M059J (cell line): ENCODE measurements around the gene SLC2A3. TPM values are rescaled to one million over a fixed set of nuclear protein-coding genes. Genes with fewer than 3 reads are reported as not detected.
"Not testable (repeated sequence)": the region's sequence is repeated elsewhere in the genome, so short reads cannot be mapped to it uniquely, and the experiment has no call there.

Experiments used
- DNase-seq: peaks from one replicate; pipeline ENCODE4 v3.0.0-alpha.2; 2012; ENCODE audit warnings: low read depth
- total RNA-seq: library from RNA; depleted of rRNA; stranded (reverse); fragments of >200 nt; shearing (Covaris generic); gene quantifications from 2 replicates; pipeline ENCODE4 v1.2.3, GENCODE V29; 2014

Gene SLC2A3
- total RNA-seq, 1 experiment from 2014 or later, result 13.0 TPM

DNA sequence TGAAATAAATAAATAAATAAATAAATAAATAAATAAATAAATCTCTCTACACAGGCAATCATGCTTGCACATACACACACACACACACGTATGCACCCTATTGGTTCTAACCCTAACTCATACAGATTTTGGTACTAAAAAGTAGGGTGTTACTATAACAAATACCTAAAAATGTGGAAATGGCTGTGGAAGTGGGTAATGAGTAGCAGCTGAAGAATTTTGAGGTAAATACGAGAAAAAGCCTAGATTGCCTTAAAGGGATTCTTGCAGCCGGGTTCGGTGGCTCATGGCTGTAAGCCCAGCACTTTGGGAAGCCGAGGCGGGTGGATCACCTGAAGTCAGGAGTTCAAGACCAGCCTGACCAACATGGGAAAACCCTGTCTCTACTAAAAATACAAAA, 15.7 kb upstream of the SLC2A3 start:
- peak; percentile 40 for DNase-seq

DNA sequence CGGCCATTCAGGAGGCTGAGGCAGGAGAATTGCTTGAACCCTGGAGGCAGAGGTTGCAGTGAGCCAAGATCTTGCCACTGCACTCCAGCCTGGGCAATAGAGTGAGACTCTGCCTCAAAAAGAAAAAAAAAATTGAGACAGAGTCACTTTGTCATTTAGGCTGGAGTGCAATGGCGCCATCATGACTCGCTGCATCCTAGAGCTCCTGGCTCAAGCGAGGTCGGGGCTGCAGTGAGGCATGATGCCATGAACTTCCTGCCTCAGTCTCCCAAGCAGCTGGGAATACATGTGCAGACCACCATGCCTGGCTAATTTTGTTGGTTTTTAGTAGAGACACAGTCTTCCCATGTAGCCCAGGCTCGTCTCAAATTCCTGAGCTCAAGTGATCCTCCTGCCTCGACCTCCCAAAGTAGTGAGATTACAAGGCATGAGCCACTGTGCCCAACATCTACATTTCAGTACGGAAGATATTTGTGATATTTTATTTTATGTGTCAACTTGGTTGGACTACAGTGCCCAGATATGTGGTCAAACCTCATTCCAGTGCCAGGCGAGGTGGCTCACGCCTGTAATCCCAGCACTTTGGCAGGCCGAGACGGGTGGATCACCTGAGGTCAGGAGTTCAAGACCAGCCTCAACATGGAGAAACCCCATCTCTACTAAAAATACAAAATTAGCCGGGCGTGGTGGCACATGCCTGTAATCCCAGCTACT, 14.4 kb upstream of the SLC2A3 start:
- DNase-seq, result not testable (repeated sequence)

DNA sequence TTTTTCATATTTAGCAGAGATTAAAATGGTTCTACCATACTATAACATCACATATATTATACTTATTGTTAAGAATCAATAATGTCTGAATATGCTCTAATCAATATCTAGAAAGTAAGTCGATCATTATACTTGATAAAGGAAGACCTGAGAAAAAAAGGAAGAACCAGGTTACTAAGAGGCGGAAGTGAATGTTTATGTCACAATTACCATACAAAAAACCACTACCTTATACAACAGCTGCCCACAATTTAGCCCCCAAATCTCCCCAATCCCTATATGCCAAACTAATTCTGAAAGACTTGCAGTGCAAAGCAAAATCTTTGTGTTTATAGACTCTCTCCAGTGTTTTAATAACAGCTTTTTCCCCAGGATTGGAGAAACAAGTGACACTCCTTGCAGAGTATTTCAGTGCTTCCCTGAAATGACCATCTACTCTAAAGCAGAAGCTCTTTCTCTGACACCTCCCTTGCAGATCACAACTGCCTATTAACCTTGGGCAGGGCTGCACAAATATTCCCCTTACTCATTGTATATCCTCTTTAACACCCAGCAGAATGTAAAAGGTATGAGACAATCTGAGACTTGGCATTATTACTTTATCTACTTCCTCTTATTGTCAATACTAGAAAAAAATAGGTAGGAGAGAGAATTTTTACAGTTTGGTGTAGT, 12.7 kb upstream of the SLC2A3 start:
- DNase-seq, result no peak

DNA sequence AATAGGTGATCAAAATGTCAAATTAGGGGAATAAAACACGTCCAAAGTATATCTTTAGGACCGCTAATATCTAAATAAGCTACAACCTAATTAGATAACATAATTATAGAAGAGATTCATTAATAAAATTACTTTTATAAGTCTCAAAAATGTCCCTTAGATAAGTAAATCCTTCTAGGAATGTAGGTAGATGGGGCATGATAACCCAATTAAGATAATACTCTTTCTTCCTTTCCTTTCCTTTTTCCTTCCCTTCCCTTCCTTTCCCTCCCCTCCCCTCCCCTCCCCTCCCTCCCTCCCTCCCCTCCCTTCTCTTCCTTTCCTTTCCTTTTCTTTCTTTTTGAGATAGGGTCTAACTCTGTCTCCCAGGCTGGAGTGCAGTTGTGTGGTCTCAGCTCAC, 11.0 kb upstream of the SLC2A3 start:
- no peak for DNase-seq

DNA sequence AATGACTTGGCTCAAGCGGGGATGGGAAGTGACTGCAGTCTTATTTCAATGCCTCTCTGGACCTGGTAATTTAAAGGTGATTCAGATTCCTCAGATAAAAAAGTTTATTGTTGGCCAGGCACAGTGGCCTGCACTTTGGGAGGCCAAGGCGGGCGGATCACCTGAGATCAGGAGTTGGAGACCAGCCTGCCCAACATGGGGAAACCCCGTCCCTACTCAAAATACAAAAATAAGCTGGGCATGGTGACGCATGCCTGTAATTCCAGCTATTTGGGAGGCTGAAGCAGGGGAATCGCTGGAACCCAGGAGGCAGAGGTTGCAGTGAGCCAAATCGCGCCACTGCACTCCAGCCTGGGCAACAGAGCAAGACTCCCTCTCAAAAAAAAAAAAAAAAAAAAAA, 8.8 kb upstream of the SLC2A3 start:
- DNase-seq, result not testable (repeated sequence)

DNA sequence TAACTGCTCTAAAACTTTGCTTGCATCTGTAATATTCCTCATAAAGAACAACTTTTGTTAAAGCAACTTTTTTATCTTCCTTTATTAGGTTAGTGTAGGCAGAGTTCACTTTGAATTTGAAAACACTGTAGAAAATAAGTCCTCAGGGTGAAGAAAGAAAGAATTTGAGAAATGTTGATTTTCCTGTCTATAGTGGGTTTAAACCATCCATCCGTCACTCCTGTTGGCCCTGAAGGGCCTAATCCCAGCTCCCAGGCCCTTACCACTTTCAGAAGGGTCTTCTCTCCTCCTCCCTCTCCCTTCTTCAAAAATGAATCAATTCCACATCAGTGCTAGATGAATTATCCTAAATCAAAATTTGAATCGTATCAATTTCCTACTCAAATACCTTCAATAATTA, 4.9 kb upstream of the SLC2A3 start:
- DNase-seq, result no peak

DNA sequence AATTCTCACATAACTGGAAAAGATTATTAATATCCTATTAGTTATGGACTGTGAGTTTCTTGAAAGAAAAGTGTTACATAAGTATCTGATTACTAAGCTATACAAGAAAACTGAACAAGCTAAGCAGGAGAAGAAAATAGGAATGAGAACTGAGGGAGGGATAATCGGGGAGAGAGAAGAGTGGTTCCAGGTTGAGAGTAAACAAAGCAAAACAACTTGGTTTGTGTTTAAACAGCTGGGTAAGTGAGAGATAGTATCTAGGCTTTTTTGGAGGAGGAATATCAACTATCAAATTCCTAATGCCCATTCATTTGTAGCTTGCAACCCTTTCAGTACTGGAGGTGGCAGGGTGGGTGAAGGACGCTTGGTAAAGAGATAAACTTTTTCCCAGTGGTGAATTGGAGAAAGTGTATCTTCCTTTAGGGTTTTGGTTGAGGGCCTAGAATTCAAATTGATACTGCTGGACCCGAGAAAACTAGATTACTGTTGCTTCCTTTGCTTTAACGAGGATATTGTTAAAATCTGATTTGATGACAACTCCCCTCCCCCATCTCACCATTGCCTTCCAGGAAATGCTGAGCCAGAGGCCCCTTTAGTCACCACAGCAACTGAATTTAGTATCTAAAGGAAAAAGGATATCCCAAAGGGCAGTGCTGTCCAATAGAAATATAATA, 2.0 kb upstream of the SLC2A3 start:
- DNase-seq, result peak; percentile 33

DNA sequence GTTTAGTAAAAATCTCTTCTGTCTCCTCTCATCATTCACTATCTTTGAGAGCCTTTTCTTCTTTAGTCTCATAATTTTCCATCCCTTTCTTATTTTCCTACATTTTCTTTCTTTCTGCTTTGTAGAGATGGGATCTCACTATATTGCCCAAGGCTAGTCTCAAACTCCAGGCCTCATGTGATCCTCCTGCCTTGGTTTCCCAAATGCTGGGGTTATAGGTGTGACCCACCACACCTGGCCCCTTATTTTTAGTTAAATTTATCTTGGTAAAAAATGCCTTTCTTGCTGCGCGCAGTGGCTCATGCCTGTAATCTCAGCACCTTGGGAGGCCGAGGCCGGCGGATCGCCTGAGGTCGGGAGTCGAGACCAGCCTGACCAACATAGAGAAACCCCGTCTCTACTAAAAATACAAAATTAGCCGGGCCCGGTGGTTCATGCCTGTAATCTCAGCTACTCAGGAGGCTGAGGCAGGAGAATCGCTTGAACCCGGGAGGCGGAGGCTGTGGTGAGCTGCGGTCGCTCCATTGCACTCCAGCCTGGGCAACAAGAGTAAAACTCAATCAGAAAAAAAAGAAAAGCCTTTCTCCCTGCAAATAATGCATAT, 996 bp downstream of the SLC2A3 start:
- no peak for DNase-seq

DNA sequence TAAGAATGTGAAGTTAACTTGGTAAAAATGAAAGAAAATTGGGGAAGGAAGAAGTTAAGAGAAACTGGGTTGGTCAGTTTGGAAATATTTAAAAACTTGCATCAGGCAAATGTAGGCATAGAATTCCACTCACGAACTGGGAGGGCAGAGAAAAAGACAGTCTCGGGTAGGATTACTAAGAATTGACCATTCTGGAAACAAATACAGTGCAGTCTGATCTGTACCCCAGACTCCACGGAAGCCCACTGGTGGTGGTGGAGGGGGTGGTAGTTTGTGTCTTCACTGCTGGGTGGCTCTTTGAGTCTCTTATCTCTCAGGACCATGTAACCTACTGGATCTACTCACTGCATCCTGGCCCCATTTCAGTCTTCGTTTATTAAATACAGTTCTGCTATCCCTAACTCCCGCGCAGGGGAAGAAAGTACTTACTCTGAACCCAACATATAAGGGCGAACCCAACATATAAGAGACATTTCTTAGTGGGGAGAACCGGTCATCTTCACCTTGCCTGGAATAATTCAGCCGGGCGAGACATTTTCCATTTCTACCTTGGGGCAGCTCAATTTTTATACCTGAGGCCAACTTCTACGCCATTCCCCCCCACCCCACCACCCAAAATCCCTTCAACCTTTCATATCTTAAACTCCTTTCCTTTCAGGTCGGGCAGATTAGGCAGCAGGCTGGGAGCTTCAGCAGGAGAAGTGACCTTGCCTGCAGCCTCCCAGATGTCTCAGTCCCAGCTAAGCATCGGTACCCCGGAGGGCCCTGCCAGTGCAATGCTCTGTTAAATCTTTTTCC, 1.7 kb downstream of the SLC2A3 start:
- DNase-seq, result no peak

DNA sequence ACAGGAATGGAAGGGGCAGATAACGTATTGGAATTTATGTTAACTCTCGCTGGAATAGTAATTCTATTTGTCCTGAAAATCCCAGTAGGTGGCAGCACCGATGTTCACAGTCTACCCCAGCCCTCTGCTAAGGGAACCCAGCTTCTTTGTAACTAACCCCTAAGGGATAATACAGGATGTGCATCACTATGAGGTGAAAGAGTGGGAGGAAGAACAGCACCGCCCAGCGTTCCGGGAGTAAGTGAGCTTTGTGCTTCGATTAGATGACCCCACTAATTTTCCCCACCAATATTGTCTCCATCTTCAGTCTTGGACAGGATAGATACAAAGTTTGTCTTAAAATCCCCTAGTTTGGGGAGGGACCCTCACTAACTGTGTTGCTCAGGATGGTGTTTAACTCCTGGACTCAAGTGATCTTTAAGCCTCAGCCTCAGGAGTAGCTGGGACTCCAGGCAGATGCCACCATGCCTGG, 2.7 kb downstream of the SLC2A3 start:
- peak; percentile 90 for DNase-seq

DNA sequence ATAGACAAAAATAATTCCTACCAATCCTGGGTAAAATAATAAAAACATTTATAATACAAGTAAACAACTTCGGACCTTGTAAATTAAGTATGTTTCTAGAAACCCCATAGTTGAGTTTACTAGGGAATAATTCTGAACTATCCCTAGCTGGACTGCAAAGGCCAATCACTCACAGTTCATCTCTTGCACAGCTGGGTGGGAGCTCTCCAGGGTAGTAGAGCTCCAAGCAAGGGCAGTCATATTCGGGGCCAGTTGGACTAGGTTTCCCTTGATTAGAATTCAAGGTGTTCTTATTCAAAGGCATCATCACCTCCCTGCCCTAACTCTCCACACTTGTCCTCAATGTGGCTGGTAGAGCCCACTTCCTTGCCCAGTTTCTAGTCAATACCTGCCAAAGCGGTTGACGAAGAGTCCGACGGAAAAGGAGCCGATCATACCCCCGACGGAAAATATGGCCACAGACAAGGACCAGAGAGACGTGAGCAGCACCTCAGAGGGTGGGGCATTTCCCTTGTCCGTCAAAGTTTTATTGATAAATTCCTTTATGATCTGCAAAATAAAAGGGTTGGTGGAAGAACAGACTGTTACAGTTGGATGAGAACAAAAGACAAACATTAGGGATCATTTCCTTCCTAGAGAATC, 3.3 kb downstream of the SLC2A3 start:
- not testable (repeated sequence) for DNase-seq

DNA sequence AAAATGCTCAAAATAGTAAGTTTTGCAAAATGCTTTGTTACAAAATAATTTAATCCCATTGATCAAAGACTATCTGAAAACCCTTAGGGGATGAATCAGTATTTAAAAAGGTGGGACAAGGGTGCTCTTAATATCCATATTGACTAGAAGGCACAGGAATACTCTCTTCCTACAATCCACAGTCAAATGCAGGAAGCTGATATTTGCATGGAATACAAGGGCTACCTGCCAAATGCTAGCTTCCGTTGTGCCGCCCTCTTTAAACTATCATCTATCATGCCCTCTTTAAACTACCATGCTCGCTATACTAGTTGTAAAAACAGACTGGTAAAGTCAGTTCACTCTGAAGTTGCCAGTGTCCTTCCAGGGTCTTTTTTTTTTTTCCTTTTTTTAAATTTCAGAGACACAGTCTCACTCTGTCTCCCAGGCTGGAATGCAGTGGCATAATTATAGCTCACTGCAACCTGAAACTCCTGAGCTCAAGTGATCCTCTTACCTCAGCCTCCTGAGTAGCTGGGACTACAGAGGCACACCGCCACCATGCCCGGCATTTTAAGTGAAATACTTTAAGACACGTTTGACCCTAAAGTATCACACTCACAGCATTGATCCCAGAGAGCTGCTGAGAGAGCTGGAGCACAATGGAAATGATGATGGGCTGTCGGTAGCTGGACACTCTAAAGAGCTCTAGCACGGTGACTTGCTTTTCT, 6.7 kb downstream of the SLC2A3 start:
- no peak for DNase-seq

DNA sequence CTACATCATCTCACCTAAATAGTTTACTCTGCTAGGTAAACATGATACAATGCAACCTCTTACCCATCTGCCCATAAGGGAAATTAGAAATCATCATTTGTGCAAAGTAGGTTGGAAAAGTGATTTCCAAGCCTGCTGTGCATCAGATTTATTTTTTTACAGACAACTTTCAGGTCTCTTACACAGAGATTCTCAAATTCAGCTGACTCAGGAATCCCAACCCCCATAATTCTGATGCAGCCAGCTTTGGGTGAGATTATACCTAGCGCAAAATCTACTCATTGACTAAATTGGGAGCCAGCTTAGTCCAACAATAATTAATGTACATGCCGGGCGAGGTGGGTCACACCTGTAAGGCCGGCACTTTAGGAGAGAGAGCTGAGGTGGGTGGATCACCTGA, 8.5 kb downstream of the SLC2A3 start:
- no peak for DNase-seq

DNA sequence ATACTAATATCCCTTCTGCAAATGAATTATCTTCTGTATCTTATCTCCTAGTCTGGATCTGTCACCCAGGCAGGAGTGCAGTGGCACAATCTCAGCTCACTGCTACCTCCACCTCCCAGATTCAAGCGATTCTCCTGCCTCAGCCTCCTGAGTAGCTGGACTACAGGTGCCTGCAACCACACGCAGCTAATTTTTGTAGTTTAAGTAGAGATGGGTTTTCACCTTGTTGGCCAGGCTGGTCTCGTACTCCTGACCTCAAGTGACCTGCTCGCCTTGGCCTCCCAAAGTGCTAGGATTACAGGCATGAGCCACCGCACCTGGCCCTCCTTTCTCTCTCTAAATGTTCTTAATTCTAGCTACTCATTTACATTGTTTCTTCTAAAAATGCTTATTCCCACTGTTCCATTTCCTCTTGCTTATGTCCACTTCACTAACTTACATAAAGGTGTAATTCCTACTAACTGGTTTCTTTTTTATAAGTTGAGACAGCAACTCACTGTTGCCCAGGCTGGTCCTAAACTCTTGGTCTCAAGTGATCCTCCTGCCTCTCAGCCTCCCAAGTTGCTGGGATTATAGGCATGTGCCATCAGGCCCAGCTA, 9.8 kb downstream of the SLC2A3 start:
- not testable (repeated sequence) for DNase-seq

DNA sequence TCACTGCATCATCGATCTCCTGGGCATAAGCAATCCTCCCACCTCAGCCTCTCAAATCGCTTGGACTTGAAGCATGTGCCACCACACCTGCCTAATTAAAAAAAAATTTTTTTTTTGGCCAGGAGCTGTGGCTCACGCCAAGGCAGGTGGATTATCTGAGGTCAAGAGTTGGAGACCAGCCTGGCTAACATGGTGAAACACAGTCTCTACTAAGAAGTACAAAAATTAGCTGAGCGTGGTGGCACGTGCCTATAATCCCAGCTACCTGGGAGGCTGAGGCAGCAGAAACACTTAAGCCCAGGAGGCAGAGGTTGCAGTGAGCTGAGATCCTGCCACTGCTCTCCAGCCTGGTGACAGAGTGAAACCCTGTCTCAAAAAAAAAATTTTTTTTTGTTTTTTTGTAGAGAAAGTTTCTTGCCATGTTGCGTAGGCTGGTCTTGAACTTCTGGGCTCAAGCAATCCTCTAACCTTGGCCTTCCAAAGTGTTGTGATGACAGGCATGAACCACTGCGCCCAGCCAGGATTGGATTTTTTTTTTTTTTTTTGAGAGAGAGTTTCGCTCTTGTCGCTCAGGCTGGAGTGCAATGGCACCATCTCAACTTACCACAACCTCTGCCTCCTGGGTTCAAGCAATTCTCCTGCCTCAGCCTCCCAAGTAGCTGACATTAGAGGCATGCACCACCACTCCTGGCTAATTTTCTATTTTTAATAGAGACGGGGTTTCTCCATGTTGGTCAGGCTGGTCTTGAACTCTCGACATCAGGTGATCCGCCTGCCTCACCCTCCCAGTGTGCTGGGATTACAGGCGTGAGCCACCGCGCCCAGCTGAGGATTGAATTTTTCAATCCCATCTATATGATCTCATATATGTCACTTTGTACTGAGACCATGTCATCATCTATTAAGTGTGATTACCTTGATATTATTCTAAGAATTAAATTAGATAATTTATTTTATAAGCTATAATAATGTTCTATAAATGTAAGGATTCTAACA, 12.4 kb downstream of the SLC2A3 start:
- DNase-seq, result no peak

DNA sequence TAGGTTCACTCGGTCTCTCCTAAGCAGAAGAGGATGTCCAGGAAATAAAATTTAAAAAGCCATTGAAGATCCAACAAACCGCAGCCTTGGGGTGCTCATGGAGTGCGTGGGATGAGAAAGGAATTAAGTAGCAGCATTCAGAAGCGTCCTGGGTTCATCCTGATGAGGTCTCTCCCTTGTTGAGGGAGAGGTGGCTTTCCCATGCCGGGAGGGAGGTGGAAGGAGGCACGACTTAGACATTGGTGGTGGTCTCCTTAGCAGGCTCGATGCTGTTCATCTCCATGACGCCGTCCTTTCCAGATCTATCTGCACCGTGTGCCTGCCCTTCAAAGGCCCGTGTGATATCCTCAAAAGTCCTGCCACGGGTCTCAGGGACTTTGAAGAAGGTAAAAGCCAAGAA, 14.8 kb downstream of the SLC2A3 start:
- not testable (repeated sequence) for DNase-seq

DNA sequence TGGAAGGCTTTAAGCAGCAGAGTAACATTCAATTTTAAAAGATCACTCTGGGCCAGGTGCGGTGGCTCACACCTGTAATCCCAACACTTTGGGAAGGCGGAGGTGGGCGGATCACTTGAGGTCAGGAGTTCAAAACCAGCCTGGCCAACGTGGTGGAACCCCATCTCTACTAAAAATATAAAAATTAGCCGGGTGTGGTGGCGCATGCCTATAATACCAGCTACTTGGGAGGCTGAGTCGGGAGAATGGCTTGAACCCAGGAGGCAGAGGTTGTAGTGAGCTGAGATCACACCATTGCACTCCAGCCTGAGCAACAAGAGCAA, 17.8 kb downstream of the SLC2A3 start:
- not testable (repeated sequence) for DNase-seq

DNA sequence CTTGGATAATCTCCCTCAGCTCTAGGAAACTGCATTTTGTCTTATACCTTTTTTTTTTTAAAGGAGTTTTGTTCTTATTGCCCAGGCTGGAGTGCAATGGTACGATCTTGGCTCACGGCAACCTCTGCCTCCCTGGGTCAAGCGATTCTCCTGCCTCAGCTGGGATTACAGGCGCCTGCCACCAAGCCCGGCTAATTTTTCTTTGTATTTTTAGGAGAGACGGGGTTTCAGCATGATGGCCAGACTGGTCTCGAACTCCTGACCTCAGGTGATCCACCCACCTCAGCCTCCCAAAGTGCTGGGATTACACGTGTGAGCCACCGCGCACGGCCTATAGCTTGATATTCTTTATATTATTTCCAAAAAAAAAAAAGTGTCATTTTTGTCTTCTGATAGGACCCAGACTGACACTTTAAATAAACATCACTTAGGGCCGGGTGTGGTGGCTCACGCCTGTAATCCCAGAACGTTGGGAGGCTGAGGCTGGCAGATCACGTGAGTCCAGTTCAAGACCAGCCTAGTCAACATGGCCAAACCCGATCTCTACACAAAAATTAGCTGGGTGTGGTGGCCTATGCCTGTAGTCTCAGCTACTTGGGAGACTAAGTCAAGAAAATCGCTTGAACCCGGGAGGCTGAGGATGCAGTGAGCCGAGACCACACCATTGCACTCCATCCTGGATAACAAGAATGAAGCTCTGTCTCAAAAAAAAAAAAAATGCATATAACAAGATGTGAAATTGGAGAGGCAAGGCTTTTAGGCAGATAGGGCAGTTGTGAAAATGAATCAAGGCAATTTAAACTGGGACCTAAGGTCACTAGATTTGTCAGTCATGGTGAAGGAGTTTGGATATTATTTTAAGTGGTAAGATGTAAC, 18.4 kb downstream of the SLC2A3 start:
- DNase-seq, result no peak
